GM12878 (cell line): Measurements from ENCODE around the gene IFITM2.
"Not testable (repeated sequence)": the region's sequence is repeated elsewhere in the genome, so short reads cannot be mapped to it uniquely, and the experiment has no call there.

Experiments used
- E2F4 ChIP-seq: IDR thresholded peaks from 2 replicates; pipeline ENCODE4 v1.6.1; 2012; ENCODE audit warnings: low read depth, low read length, improper control_type of control experiment
- JUNB ChIP-seq: IDR thresholded peaks from 2 replicates; pipeline ENCODE4 v1.6.1; 2016; ENCODE audit warnings: antibody characterized with exemption, mild to moderate bottlenecking
- PBX3 ChIP-seq: IDR thresholded peaks from 2 replicates; pipeline ENCODE4 v1.6.1; 2011; ENCODE audit warnings: mild to moderate bottlenecking, low read depth, low read length, moderate library complexity; ENCODE audit not compliant: insufficient replicate concordance
- POLR2AphosphoS5 ChIP-seq: IDR thresholded peaks from 2 replicates; pipeline ENCODE4 v1.6.1; 2011; ENCODE audit warnings: mild to moderate bottlenecking, low read length, inconsistent platforms

GRCh38 chr11:286977-287820, 20.4 kb upstream of the IFITM2 start:
- not testable (repeated sequence) for TF ChIP-seq E2F4, PBX3, POLR2AphosphoS5, JUNB
